Left lung (tissue), 10 donors: ENCODE measurements around the gene DENND10. TPM values are rescaled to one million over a fixed set of nuclear protein-coding genes. Genes with fewer than 3 reads are reported as not detected.
"Not testable (repeated sequence)": the region's sequence is repeated elsewhere in the genome, so short reads cannot be mapped to it uniquely, and the experiment has no call there.

Experiments
- ATAC-seq: fragments of 200-7000 bp; cut with Tn5 transposase; one replicate; pipeline ENCODE4 v1.9.1; 2020; ENCODE audit warnings: moderate library complexity
- DNase-seq, 4 donors: peaks; one replicate each; pipeline ENCODE4 v3.0.0-alpha.2; 2013 to 2020
- H3K27ac ChIP-seq, 2 donors: fragments of 200-600 bp; sonication (generic) in 1 of 2; one replicate each; pipeline versions ENCODE4 v1.5.0 to v1.8.0; 2020 to 2021
- H3K27me3 ChIP-seq, 2 donors: fragments of 200-600 bp; sonication (generic) in 1 of 2; one replicate each; pipeline versions ENCODE4 v1.5.0 to v1.8.0; 2020 to 2021
- H3K36me3 ChIP-seq, 2 donors: fragments of 200-600 bp; sonication (generic) in 1 of 2; one replicate each; pipeline versions ENCODE4 v1.5.0 to v1.8.0; 2020 to 2021
- H3K4me1 ChIP-seq, 2 donors: fragments of 200-600 bp; one replicate each; pipeline ENCODE4 v1.8.0; 2021
- H3K4me3 ChIP-seq, 2 donors: fragments of 200-600 bp; sonication (generic) in 1 of 2; one replicate each; pipeline versions ENCODE4 v1.5.0 to v1.8.0; 2020 to 2021; ENCODE audit warnings: mild to moderate bottlenecking in 1 of 2
- H3K9me3 ChIP-seq, 2 donors: fragments of 200-600 bp; sonication (generic) in 1 of 2; one replicate each; pipeline versions ENCODE4 v1.5.0 to v1.8.0; 2020 to 2021
- intact Hi-C, 2 donors: fragments of 100-400 bp; cut with DNase I; formaldehyde crosslinking; loops; one replicate each; pipeline versions ENCODE4 v1.11.2 to v1.14.2; 2022
- polyA plus RNA-seq, 6 donors: library from polyadenylated mRNA; unstranded; fragments of 120-200 nt; gene quantifications; one replicate each; pipeline ENCODE4 v1.2.1, GENCODE V29; 2013; ENCODE audit not compliant: insufficient read length in 6 of 6
- total RNA-seq, 2 donors: library from RNA; stranded (reverse); fragmentation: NEBNext Ultra II Directional; extraction: Animal tissue kit (Norgen Biotek cat#: 25700); gene quantifications; one replicate each; pipeline ENCODE4 v1.2.1, GENCODE V29; 2021
- TF ChIP-seq, protein P1 (sequence below), 2 donors: fragments of 200-600 bp; sonication (generic) in 1 of 2; IDR thresholded peaks; one replicate each; pipeline versions ENCODE4 v1.5.0 to v1.8.0; 2021; ENCODE audit warnings: antibody characterized with exemption in 2 of 2
- donor health status: DM: no; HTN: yes; CAD: no.
- donor health status: DM: no; HTN: no; CAD: no.

The DENND10 gene
- total and polyA plus RNA-seq, 8 donors = 34.2 to 44.3 (median 37.5) TPM

DNA sequence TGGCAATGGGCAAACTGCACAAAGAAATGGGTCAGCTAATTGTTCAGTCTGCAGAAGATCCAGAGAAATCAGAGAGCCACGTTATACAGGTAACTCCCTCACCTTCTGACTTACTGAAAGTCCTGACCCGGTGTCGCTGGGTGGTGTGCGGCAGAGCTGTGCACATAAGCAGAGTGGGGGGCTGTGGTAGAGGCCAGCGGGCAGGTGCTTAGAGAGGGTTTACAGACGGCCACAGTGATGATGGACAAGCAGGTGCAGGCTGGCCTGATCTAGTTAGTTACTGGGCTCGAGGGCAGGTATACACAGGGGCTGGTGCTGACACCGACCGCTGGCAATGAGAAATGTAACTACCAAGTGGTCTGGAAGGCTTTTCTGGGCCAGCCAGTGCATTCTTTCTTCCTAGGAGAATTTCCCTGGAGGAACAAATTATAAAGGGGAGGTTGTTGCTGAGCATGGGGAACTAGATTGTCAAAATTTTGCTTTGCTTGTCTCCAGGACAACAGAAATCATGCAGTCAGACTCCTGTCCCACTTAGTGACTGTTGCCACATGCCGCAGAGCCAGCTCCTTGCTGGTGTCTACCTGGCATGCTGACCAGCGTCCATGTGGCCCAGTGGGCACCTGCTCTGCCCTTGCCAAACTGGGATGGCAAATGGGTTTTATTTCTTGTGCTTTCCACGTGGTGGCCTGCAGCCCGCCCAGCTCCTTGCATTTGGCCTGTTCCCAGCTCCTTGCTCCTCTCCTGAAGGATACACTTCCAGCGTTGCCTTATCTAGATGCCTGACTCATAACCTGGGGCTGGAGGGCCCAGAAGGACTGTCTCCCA lies 28.8 kb downstream of the DENND10 start:
- TF ChIP-seq, protein P1, sequence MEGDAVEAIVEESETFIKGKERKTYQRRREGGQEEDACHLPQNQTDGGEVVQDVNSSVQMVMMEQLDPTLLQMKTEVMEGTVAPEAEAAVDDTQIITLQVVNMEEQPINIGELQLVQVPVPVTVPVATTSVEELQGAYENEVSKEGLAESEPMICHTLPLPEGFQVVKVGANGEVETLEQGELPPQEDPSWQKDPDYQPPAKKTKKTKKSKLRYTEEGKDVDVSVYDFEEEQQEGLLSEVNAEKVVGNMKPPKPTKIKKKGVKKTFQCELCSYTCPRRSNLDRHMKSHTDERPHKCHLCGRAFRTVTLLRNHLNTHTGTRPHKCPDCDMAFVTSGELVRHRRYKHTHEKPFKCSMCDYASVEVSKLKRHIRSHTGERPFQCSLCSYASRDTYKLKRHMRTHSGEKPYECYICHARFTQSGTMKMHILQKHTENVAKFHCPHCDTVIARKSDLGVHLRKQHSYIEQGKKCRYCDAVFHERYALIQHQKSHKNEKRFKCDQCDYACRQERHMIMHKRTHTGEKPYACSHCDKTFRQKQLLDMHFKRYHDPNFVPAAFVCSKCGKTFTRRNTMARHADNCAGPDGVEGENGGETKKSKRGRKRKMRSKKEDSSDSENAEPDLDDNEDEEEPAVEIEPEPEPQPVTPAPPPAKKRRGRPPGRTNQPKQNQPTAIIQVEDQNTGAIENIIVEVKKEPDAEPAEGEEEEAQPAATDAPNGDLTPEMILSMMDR (IDR thresholded peaks at IDR 0.05) = no peak
- no peak for DNase-seq
- peaks cover 15 to 72% of the 10 kb centered on the region in 2 donors for H3K4me1 ChIP-seq
- intact Hi-C loops = no loop called here
- no peak overlapping the region for H3K4me3 ChIP-seq
- H3K27ac ChIP-seq = peak overlapping the region; percentile 63 to 90
- H3K27me3 ChIP-seq = no peaks in the 10 kb centered on the region
- no peaks in the 10 kb centered on the region for H3K9me3 ChIP-seq
- ATAC-seq = no peak
- H3K36me3 ChIP-seq = peaks cover 0 to 32% of the 10 kb centered on the region in 2 donors

DNA sequence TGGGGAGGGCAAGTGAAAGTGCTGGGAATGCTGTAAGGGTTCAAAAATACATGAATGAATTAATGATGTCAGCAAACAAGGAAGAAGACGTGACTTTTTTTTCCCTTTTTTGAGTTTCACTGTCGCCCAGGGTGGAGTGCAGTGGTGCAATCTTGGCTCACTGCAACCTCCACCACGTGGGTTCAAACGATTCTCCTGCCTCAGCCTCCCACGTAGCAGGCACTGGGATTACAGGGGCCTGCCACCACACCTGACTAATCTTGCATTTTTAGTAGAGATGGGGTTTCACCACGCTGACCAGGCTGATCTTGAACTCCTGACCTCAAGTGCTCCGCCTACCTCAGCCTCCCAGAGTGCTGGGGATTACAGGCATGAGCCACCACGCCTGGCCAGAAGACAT lies 30.0 kb downstream of the DENND10 start:
- Histone ChIP-seq H3K9me3 (no peaks in the 10 kb centered on the region), H3K36me3 (peaks cover 0 to 22% of the 10 kb centered on the region in 2 donors), H3K27me3 (no peaks in the 10 kb centered on the region), H3K27ac (peak overlapping the region in 1 of 2 donors; percentile 90), H3K4me1 (peaks cover 15 to 72% of the 10 kb centered on the region in 2 donors), H3K4me3 (no peak overlapping the region)
- TF ChIP-seq, protein P1 (IDR thresholded peaks at IDR 0.05) = no peak
- intact Hi-C loops = no loop called here
- no peak for DNase-seq
- no peak for ATAC-seq

DNA sequence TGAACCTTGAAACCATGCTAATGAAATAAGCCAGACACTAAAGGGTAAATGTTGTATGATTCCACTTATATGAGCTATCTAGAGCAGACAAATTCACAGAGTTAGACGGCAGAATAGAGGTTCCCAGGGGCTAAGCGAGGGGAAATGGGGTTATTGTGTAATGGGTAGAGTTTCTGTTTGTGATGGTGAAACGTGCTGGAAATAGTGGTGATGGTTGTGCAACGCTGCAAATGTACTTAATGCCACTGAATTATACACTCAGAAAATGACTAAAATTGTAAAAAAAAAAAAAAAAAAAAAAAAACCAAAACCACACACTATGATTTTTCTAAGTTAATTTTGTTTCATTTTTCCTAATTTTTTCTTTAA lies 31.6 kb downstream of the DENND10 start:
- intact Hi-C loops = no loop called here
- H3K9me3 ChIP-seq = no peaks in the 10 kb centered on the region
- H3K4me3 ChIP-seq = no peak overlapping the region
- peak overlapping the region in 1 of 2 donors; percentile 90 for H3K27ac ChIP-seq
- ATAC-seq = peak; percentile 8
- H3K4me1 ChIP-seq = peaks cover 10 to 61% of the 10 kb centered on the region in 2 donors
- peaks cover 0 to 21% of the 10 kb centered on the region in 2 donors for H3K36me3 ChIP-seq
- H3K27me3 ChIP-seq = no peaks in the 10 kb centered on the region
- DNase-seq = peak in 2 of 4 donors; percentile 38 to 65
- TF ChIP-seq, protein P1 (IDR thresholded peaks at IDR 0.05) = no peak

DNA sequence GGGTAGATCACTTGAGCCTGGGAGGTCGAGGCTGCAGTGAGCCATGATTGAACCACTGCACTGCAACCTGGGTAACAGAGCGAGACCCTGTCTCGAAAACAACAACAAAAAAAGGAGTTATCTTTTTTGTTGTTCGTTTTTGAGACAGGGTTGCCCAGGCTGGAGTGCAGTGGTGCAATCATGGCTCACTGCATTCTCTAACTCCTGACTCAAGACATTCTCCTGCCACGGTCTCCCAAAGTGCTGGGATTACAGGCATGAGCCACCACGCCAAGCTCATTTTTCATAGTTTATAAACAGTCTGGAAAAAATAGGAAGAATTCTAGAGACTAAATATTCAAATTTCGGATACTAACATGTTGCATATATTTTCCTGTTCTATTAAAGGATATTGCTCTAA lies 32.2 kb downstream of the DENND10 start:
- Histone ChIP-seq H3K27me3 (no peaks in the 10 kb centered on the region), H3K27ac (peak overlapping the region in 1 of 2 donors; percentile 90), H3K36me3 (peaks cover 0 to 25% of the 10 kb centered on the region in 2 donors), H3K4me3 (no peak overlapping the region), H3K9me3 (no peaks in the 10 kb centered on the region), H3K4me1 (peaks cover 4 to 55% of the 10 kb centered on the region in 2 donors)
- DNase-seq = no peak
- ATAC-seq = no peak
- intact Hi-C loops = no loop called here
- TF ChIP-seq, protein P1 (IDR thresholded peaks at IDR 0.05) = no peak

DNA sequence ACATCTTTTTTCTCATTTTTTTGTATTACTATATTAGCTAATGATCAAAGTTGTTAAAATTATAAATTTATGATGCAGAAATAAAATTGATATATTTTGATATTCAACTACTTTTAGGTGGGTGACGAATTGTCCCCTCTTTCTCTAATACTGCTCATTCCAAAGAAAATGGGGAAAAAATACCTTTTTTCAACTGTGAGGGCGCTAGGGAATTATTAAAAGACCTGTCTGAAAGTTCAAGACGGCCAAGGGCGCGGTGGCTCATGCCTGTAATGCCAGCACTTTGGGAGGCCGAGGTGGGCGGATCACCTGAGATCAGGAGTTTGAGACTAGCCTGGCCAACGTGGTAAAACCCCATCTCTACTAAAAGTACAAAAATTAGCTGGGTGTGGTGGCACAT lies 34.0 kb downstream of the DENND10 start:
- H3K4me3 ChIP-seq, H3K9me3 ChIP-seq, DNase-seq, H3K27ac ChIP-seq, intact Hi-C loops, ATAC-seq, H3K27me3 ChIP-seq: not testable (repeated sequence)
- H3K4me1 ChIP-seq = peaks cover 0 to 37% of the 10 kb centered on the region in 2 donors
- H3K36me3 ChIP-seq = peaks cover 0 to 23% of the 10 kb centered on the region in 2 donors
